Measurements from ENCODE around the gene SMARCC2. TPM values are rescaled to one million over a fixed set of nuclear protein-coding genes. Genes with fewer than 3 reads are reported as not detected.
A peak's percentile ranks its signal among the peaks of the same experiment; 100 is the strongest.

The SMARCC2 gene
- total and polyA plus RNA-seq, 8 donors: 12.5 to 131 (median 64.3) TPM

GRCh38 chr12:56206452-56207166, 17.3 kb upstream of the SMARCC2 start:
- Histone ChIP-seq H3K27me3 (no peaks in the 10 kb centered on the region), H3K36me3 (peaks cover 58 to 77% (median 75%) of the 10 kb centered on the region in 4 donors), H3K4me3 (no peak overlapping the region), H3K27ac (peak overlapping the region in 2 of 5 donors; percentile 4 to 34), H3K9me3 (no peaks in the 10 kb centered on the region), H3K4me1 (peaks cover 0 to 18% (median 4%) of the 10 kb centered on the region in 4 donors)
- peak; percentile 58 to 82 for DNase-seq
- intact Hi-C loops (cut with DNase I; ENCODE audit: low total_unique reads): no loop called here
- 54 to 74% (median 55%) methylated on average over 11 to 14 of the region's 14 CpGs for WGBS, 5 donors
- TF ChIP-seq POLR2A (IDR thresholded peaks at IDR 0.05) (no peak), CTCF (IDR thresholded peaks at IDR 0.05) (peak in 5 of 7 experiments; percentile 24 to 56 (median 52))

- H3K4me3 ChIP-seq: no peak overlapping the region
- DNase-seq: no peak
- no peaks in the 10 kb centered on the region for H3K9me3 ChIP-seq
- H3K27me3 ChIP-seq: no peaks in the 10 kb centered on the region
- intact Hi-C loops (cut with DNase I; ENCODE audit: low total_unique reads): no loop called here
- no peak for TF ChIP-seq POLR2A (IDR thresholded peaks at IDR 0.05)
- no peak for TF ChIP-seq CTCF (IDR thresholded peaks at IDR 0.05)
- TF ChIP-seq EP300 (IDR thresholded peaks at IDR 0.05): no peak
- no peak for TF ChIP-seq POLR2AphosphoS5 (IDR thresholded peaks at IDR 0.05)
- peaks cover 47 to 65% (median 63%) of the 10 kb centered on the region in 4 donors for H3K36me3 ChIP-seq
- H3K27ac ChIP-seq: peak overlapping the region in 2 of 5 donors; percentile 4 to 34
- H3K4me1 ChIP-seq: peaks cover 0 to 18% (median 4%) of the 10 kb centered on the region in 4 donors
These were observed 16.2 kb upstream of the SMARCC2 start for GRCh38 chr12:56205445-56205844.

GRCh38 chr12:56204275-56204674, 15.0 kb upstream of the SMARCC2 start:
- no peak for DNase-seq
- H3K4me1 ChIP-seq: peaks cover 0 to 18% (median 4%) of the 10 kb centered on the region in 4 donors
- H3K36me3 ChIP-seq: peaks cover 41 to 54% (median 51%) of the 10 kb centered on the region in 4 donors
- H3K9me3 ChIP-seq: no peaks in the 10 kb centered on the region
- peak overlapping the region in 1 of 5 donors; percentile 24 for H3K27ac ChIP-seq
- no peaks in the 10 kb centered on the region for H3K27me3 ChIP-seq
- TF ChIP-seq POLR2AphosphoS5 (IDR thresholded peaks at IDR 0.05): no peak
- TF ChIP-seq CTCF (IDR thresholded peaks at IDR 0.05): no peak
- TF ChIP-seq EP300 (IDR thresholded peaks at IDR 0.05): no peak
- TF ChIP-seq POLR2A (IDR thresholded peaks at IDR 0.05): no peak
- intact Hi-C loops (cut with DNase I; ENCODE audit: low total_unique reads): no loop called here
- no peak overlapping the region for H3K4me3 ChIP-seq

GRCh38 chr12:56202838-56203237, 13.6 kb upstream of the SMARCC2 start:
- H3K4me3 ChIP-seq: no peak overlapping the region
- DNase-seq: no peak
- TF ChIP-seq POLR2A (IDR thresholded peaks at IDR 0.05) (no peak), EP300 (IDR thresholded peaks at IDR 0.05) (no peak), POLR2AphosphoS5 (IDR thresholded peaks at IDR 0.05) (no peak), CTCF (IDR thresholded peaks at IDR 0.05) (no peak)
- 45 to 67% (median 51%) methylated on average over 2 of the region's 2 CpGs for WGBS, 5 donors
- H3K4me1 ChIP-seq: peaks cover 0 to 18% (median 4%) of the 10 kb centered on the region in 4 donors
- peak overlapping the region in 1 of 5 donors; percentile 8 for H3K27ac ChIP-seq
- no peaks in the 10 kb centered on the region for H3K27me3 ChIP-seq
- no peaks in the 10 kb centered on the region for H3K9me3 ChIP-seq
- intact Hi-C loops (cut with DNase I; ENCODE audit: low total_unique reads): no loop called here
- peaks cover 31 to 39% (median 37%) of the 10 kb centered on the region in 4 donors for H3K36me3 ChIP-seq

All from stomach (tissue), 9 donors.